Heart left ventricle (tissue), 16 donors: ENCODE results near the gene MSL1. TPM values are rescaled to one million over a fixed set of nuclear protein-coding genes. Genes with fewer than 3 reads are reported as not detected.

Experiments used
- ATAC-seq, 4 donors: fragments of 200-7000 bp; cut with Tn5 transposase; one replicate each; pipeline ENCODE4 v1.9.1; 2020 to 2022; ENCODE audit warnings: moderate library complexity in 4 of 4, mild to moderate bottlenecking in 3 of 4, moderate number of reproducible peaks in 1 of 4
- DNase-seq, 5 donors: peaks; one replicate each; pipeline ENCODE4 v3.0.0-alpha.2; 2020
- H3K27ac ChIP-seq, 12 donors: fragments of 200-600 bp; sonication (generic) in 4 of 12; one replicate each; pipeline versions ENCODE4 v1.5.0 to v1.8.0; 2016 to 2022; ENCODE audit warnings: mild to moderate bottlenecking in 2 of 12
- H3K27me3 ChIP-seq, 9 donors: fragments of 200-600 bp; sonication (generic) in 2 of 9; one replicate each; pipeline versions ENCODE4 v1.5.1 to v1.8.0; 2016 to 2022; ENCODE audit warnings: mild to moderate bottlenecking in 3 of 9
- H3K36me3 ChIP-seq, 9 donors: fragments of 200-600 bp; sonication (generic) in 2 of 9; one replicate each; pipeline versions ENCODE4 v1.5.0 to v1.8.0; 2018 to 2022; ENCODE audit warnings: mild to moderate bottlenecking in 2 of 9
- H3K4me1 ChIP-seq, 12 donors: fragments of 200-600 bp; sonication (generic) in 4 of 12; one replicate each; pipeline versions ENCODE4 v1.5.0 to v1.8.0; 2016 to 2022; ENCODE audit warnings: mild to moderate bottlenecking in 3 of 12
- H3K4me3 ChIP-seq, 12 donors: fragments of 200-600 bp; sonication (generic) in 4 of 12; one replicate each; pipeline versions ENCODE4 v1.5.0 to v1.8.0; 2017 to 2022; ENCODE audit warnings: mild to moderate bottlenecking in 9 of 12, moderate library complexity in 4 of 12
- H3K9me3 ChIP-seq, 12 donors: fragments of 200-600 bp; sonication (generic) in 4 of 12; one replicate each; pipeline versions ENCODE4 v1.5.0 to v1.8.0; 2016 to 2022; ENCODE audit warnings: mild to moderate bottlenecking in 1 of 12
- CTCF ChIP-seq, 12 donors: fragments of 200-600 bp; sonication (generic) in 4 of 12; IDR thresholded peaks; one replicate each; pipeline versions ENCODE4 v1.5.0 to v1.8.0; 2018 to 2022; ENCODE audit warnings: antibody characterized with exemption in 12 of 12, mild to moderate bottlenecking in 5 of 12
- POLR2A ChIP-seq, 2 donors: fragments of 450-650 bp; IDR thresholded peaks; one replicate each; pipeline ENCODE4 v1.6.1; 2017; ENCODE audit warnings: antibody characterized with exemption in 2 of 2, mild to moderate bottlenecking in 2 of 2, moderate library complexity in 2 of 2
- WGBS, 4 donors: extraction: QIAGEN DNeasy Blood & Tissue Kit in 2 of 4; methylation state at CpG; one replicate each; pipeline versions ENCODE4 v1.1.5 to v1.1.7; 2013 to 2018; 5-methylcytosine and 5-hydroxymethylcytosine counted together
- intact Hi-C, 10 donors: fragments of 100-400 bp; cut with DNase I; formaldehyde crosslinking; loops; one replicate each; pipeline versions ENCODE4 v1.11.1 to v1.14.2; 2022
- polyA plus RNA-seq, 2 donors: library from polyadenylated mRNA; stranded (reverse); fragments of 200-250 nt; gene quantifications; one replicate each; pipeline ENCODE4 v1.2.3, GENCODE V29; 2013
- total RNA-seq, 9 donors: library from RNA; depleted of rRNA in 2 of 9; stranded (reverse); fragments of >200 nt in 2 of 9; fragmentation: NEBNext Ultra II Directional in 3 of 9; extraction: Animal tissue kit (Norgen Biotek cat#: 25700) in 3 of 9; gene quantifications; one replicate each; pipeline versions ENCODE4 v1.1.0 to v1.2.4, GENCODE V29; 2016 to 2023
- donor health status: ischemic (EF 13 %, LVEDD 7.1; RV severe dilation, severe dysfunction).
- donor health status: healthy with polysubstance abuse.
- donor health status: DM: no; HTN: yes; CAD: no.
- donor health status: DM: no; HTN: no; CAD: no.
- donor health status: ischemic (EF 25% LVEDD 6.9; RV normal size, moderate dysfunction).
- donor health status: ischemic (EF 25% LVEDD 5.7; RV mildly dilated, moderate dysfunction).
- donor health status: healthy.
- donor health status: DM: yes; HTN: yes; CAD: no.
- donor health status: ischemic (EF 35%, LVEDD 5.7; RV mildly dilated, moderate dysfunction).
- donor health status: nonischemic (EF 11% LVEDD 7.7; RV severe dilation, severe dysfunction).
- donor health status: DM: yes; HTN: yes; CAD: no.
- donor health status: PGD.
- donor health status: ischemic (EF 29% LVEDD 5.4; RV normal size, mild dysfunction).
- donor health status: nonischemic (EF 23%, LVEDD 6.1; RV moderate dilation, normal function).

The MSL1 gene
- total and polyA plus RNA-seq, 11 donors: 32.0 to 54.7 (median 45.1) TPM

GRCh38 chr17:40089077-40089895, 32.5 kb upstream of the MSL1 start:
- intact Hi-C loops: loop anchor here in 4 of 10 donors (5.0 to 10.0 kb wide), 3 partner anchors 52 to 77 kb away; no protein-coding TSS in a partner anchor
- Histone ChIP-seq H3K27ac (peak overlapping the region in 10 of 12 donors; percentile 46 to 100 (median 64)), H3K9me3 (no peaks in the 10 kb centered on the region), H3K4me3 (no peak overlapping the region), H3K36me3 (peaks cover 0 to 89% (median 70%) of the 10 kb centered on the region in 9 donors), H3K4me1 (peaks cover 0 to 60% (median 42%) of the 10 kb centered on the region in 12 donors), H3K27me3 (no peaks in the 10 kb centered on the region)
- whole genome bisulfite sequencing, 4 donors: 79 to 83% (median 80%) methylated on average over 26 of the region's 26 CpGs
- ATAC-seq: no peak
- DNase-seq: no peak
- TF ChIP-seq CTCF (IDR thresholded peaks at IDR 0.05) (no peak), POLR2A (IDR thresholded peaks at IDR 0.05) (no peak)

DNA sequence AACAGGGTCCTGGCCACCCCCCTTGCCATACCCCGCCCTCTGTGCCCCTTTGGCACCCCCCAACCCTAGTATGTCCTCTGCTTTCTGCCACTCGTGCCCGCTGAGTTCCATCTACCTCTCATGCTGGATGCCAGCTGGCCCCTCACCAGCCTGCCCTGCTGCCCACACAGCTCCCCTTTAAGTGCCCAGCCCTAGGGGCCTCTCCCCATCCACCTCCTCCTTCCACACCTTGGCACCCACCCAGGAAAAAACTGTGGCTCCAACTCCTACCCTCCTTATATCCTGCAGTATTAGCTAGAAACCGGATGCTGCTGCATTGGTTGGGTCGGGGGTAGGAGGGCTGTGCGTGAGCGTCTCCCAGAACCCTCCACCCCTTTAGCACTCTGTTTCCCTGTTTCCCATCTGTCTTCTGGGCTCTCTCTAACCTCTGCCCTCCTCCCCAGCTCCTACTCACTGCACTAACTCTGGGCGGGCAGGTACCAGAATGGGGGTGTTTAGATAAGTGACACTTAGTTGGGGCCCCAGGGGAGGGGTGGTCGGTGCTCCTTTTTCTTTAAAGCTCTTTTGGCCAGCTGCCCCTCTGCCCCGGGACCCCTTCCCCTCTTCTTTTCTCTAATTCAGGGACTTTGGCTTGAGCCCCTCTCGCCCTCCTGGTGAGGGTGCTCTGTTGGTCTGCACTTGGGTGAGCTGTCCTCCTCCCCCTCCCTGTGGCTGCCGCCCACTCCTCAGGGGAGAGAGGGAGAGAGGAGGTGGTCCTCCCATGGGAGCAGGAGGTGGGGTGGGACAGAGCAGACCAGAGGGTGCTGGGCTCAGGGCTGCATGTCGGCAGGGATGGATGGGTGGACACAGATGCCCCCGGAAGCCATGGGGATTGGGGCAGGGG, 31.3 kb upstream of the MSL1 start:
- intact Hi-C loops: loop anchor here in 2 of 10 donors (5.0 to 10.0 kb wide), 2 partner anchors 63 to 76 kb away; partner anchors contain the start of gene CSF3 (in 1 of the 2)
- Histone ChIP-seq H3K36me3 (peaks cover 0 to 89% (median 70%) of the 10 kb centered on the region in 9 donors), H3K4me3 (no peak overlapping the region), H3K4me1 (peaks cover 0 to 71% (median 53%) of the 10 kb centered on the region in 12 donors), H3K27me3 (no peaks in the 10 kb centered on the region), H3K27ac (peak overlapping the region in 11 of 12 donors; percentile 46 to 100 (median 64)), H3K9me3 (no peaks in the 10 kb centered on the region)
- DNase-seq (peak in 4 of 5 donors; percentile 64 to 82 (median 72)), ATAC-seq (peak; percentile 11 to 37 (median 30))
- 39 to 53% (median 50%) methylated on average over 13 to 14 of the region's 14 CpGs for WGBS, 4 donors
- no peak for TF ChIP-seq CTCF (IDR thresholded peaks at IDR 0.05)
- no peak for TF ChIP-seq POLR2A (IDR thresholded peaks at IDR 0.05)

GRCh38 chr17:40091691-40092397, 29.9 kb upstream of the MSL1 start:
- 28 to 49% (median 36%) methylated on average over 13 to 18 of the region's 18 CpGs for WGBS, 4 donors
- Histone ChIP-seq H3K36me3 (peaks cover 0 to 89% (median 71%) of the 10 kb centered on the region in 9 donors), H3K4me3 (no peak overlapping the region), H3K9me3 (no peaks in the 10 kb centered on the region), H3K27me3 (no peaks in the 10 kb centered on the region), H3K4me1 (peaks cover under 1 to 76% (median 60%) of the 10 kb centered on the region in 12 donors), H3K27ac (peak overlapping the region; percentile 12 to 100 (median 94))
- DNase-seq (peak in 3 of 5 donors; percentile 46 to 54 (median 54)), ATAC-seq (peak in 3 of 4 donors; percentile 1 to 36 (median 3))
- intact Hi-C loops: loop anchor here in 2 of 10 donors (5.0 to 10.0 kb wide), 2 partner anchors 65 to 77 kb away; partner anchors contain the start of gene CSF3 (in 1 of the 2)
- TF ChIP-seq POLR2A (IDR thresholded peaks at IDR 0.05): no peak
- TF ChIP-seq CTCF (IDR thresholded peaks at IDR 0.05): no peak
